Body of pancreas (tissue), 4 donors: Measurements from ENCODE around the gene COL18A1. TPM values are rescaled to one million over a fixed set of nuclear protein-coding genes. Genes with fewer than 3 reads are reported as not detected.
"Not testable (repeated sequence)": the region's sequence is repeated elsewhere in the genome, so short reads cannot be mapped to it uniquely, and the experiment has no call there.

Source experiments
- ATAC-seq: fragments of 150-250 bp; one replicate; pipeline ENCODE4 v1.9.1; 2016
- DNase-seq, 4 donors: peaks; one replicate each; pipeline ENCODE4 v3.0.0-alpha.2; 2019
- H3K27ac ChIP-seq, 4 donors: fragments of 200-600 bp; sonication (generic); 1 replicate in 3 of 4; 2 replicates in 1 of 4; pipeline versions ENCODE4 v1.5.1 to v1.6.1; 2016 to 2019; ENCODE audit warnings: mild to moderate bottlenecking in 1 of 4, mixed read lengths in 1 of 4, moderate library complexity in 1 of 4
- H3K27me3 ChIP-seq, 2 donors: fragments of 200-600 bp; sonication (generic); one replicate each; pipeline ENCODE4 v1.6.0; 2016; ENCODE audit warnings: mild to moderate bottlenecking in 1 of 2
- H3K36me3 ChIP-seq, 2 donors: fragments of 200-600 bp; sonication (generic); replicated peaks in 1 of 2; 2 replicates each; pipeline ENCODE4 v1.5.1; 2016; ENCODE audit warnings: low read depth in 2 of 2; ENCODE audit not compliant: insufficient read depth in 1 of 2
- H3K4me1 ChIP-seq: fragments of 200-600 bp; sonication (generic); one replicate; pipeline ENCODE4 v1.6.0; 2016
- H3K4me3 ChIP-seq, 2 donors: fragments of 200-600 bp; sonication (generic); 1 replicate in 1 of 2; 2 replicates in 1 of 2; pipeline ENCODE4 v1.5.1; 2016 to 2019
- H3K9me3 ChIP-seq, 3 donors: fragments of 200-600 bp; sonication (generic); 1 replicate in 2 of 3; 2 replicates in 1 of 3; pipeline ENCODE4 v1.5.1; 2016
- CTCF ChIP-seq, 7 experiments: fragments of 450-650 bp in 4 of 7; fragments of 200-600 bp in 3 of 7; sonication (generic) in 3 of 7; IDR thresholded peaks; one replicate each; pipeline ENCODE4 v1.5.1; 2016 to 2019; ENCODE audit warnings: antibody characterized with exemption in 7 of 7
- POLR2A ChIP-seq, 3 donors: fragments of 450-650 bp; IDR thresholded peaks; one replicate each; pipeline ENCODE4 v1.6.1; 2016; ENCODE audit warnings: antibody characterized with exemption in 3 of 3, mild to moderate bottlenecking in 2 of 3
- WGBS, 2 donors: methylation state at CpG; one replicate each; pipeline ENCODE4 v1.1.5; 2017; 5-methylcytosine and 5-hydroxymethylcytosine counted together
- intact Hi-C: fragments of 100-400 bp; cut with DNase I; formaldehyde crosslinking; loops from one replicate; pipeline ENCODE4 v1.15.1; 2023
- total RNA-seq, 2 donors: library from RNA; depleted of rRNA; stranded (reverse); fragments of >200 nt; gene quantifications; one replicate each; pipeline ENCODE4 v1.1.0, GENCODE V29; 2016

Gene COL18A1
- total RNA-seq, 2 donors from 2014 or later = 108 to 284 TPM

GRCh38 chr21:45528981-45529784 is 124.2 kb downstream of the COL18A1 start:
- ATAC-seq = no peak
- H3K4me3 ChIP-seq = no peak overlapping the region
- 85 to 90% methylated on average over 19 to 20 of the region's 20 CpGs for WGBS, 2 donors

GRCh38 chr21:45529785-45530422 is 124.9 kb downstream of the COL18A1 start:
- peak in 1 of 4 donors; percentile 1 for DNase-seq
- no peaks in the 10 kb centered on the region for H3K9me3 ChIP-seq
- no peaks in the 10 kb centered on the region for H3K27me3 ChIP-seq
- no peak for ATAC-seq
- no peak for TF ChIP-seq POLR2A (IDR thresholded peaks at IDR 0.05)
- no peak for TF ChIP-seq CTCF (IDR thresholded peaks at IDR 0.05)
- whole genome bisulfite sequencing, 2 donors = 91 to 95% methylated on average over 11 of the region's 11 CpGs
- H3K27ac ChIP-seq = no peak overlapping the region
- no peaks in the 10 kb centered on the region for H3K36me3 ChIP-seq
- H3K4me1 ChIP-seq = peaks cover 8% of the 10 kb centered on the region
- no peak overlapping the region for H3K4me3 ChIP-seq
- intact Hi-C loops = no loop called here

More at GRCh38 chr21:45528981-45529784, 124.2 kb downstream of the COL18A1 start:
- DNase-seq = peak in 1 of 4 donors; percentile 5
- intact Hi-C loops = no loop called here
- no peaks in the 10 kb centered on the region for H3K9me3 ChIP-seq
- no peak for TF ChIP-seq CTCF (IDR thresholded peaks at IDR 0.05)
- no peak for TF ChIP-seq POLR2A (IDR thresholded peaks at IDR 0.05)
- H3K4me1 ChIP-seq = peaks cover 10% of the 10 kb centered on the region
- no peaks in the 10 kb centered on the region for H3K27me3 ChIP-seq
- no peaks in the 10 kb centered on the region for H3K36me3 ChIP-seq
- H3K27ac ChIP-seq = no peak overlapping the region

GRCh38 chr21:45530423-45531113 is 125.6 kb downstream of the COL18A1 start:
- Histone ChIP-seq H3K9me3 (no peaks in the 10 kb centered on the region), H3K4me3 (no peak overlapping the region), H3K4me1 (peaks cover 2% of the 10 kb centered on the region), H3K27ac (no peak overlapping the region), H3K27me3 (no peaks in the 10 kb centered on the region), H3K36me3 (no peaks in the 10 kb centered on the region)
- no peak for TF ChIP-seq POLR2A (IDR thresholded peaks at IDR 0.05)
- no peak for TF ChIP-seq CTCF (IDR thresholded peaks at IDR 0.05)
- intact Hi-C loops = no loop called here
- DNase-seq (peak in 1 of 4 donors; percentile 7), ATAC-seq (no peak)
- WGBS, 2 donors = 96 to 97% methylated on average over 36 to 38 of the region's 50 CpGs

GRCh38 chr21:45531114-45531392 is 126.1 kb downstream of the COL18A1 start:
- WGBS, 2 donors = 98 to 100% methylated on average over 1 to 8 of the region's 17 CpGs
- H3K27ac ChIP-seq, H3K9me3 ChIP-seq, H3K4me1 ChIP-seq, H3K27me3 ChIP-seq, H3K4me3 ChIP-seq, intact Hi-C loops, DNase-seq, H3K36me3 ChIP-seq, ATAC-seq: not testable (repeated sequence)
